Neutrophil (primary cell): ENCODE data around the gene SNX30.

Experiments
- H3K27ac ChIP-seq: fragments of 200-600 bp; sonication (generic); 2 replicates; pipeline ENCODE4 v1.5.1; 2016; ENCODE audit warnings: mild to moderate bottlenecking, moderate library complexity
- H3K27me3 ChIP-seq: fragments of 200-600 bp; sonication (generic); 2 replicates; pipeline ENCODE4 v1.6.0; 2016; ENCODE audit warnings: mild to moderate bottlenecking
- H3K36me3 ChIP-seq: fragments of 200-600 bp; sonication (generic); 2 replicates; pipeline ENCODE4 v1.5.1; 2017
- H3K4me1 ChIP-seq, 2 experiments: fragments of 200-600 bp in 1 of 2; sonication (generic) in 1 of 2; 1 replicate in 1 of 2; 2 replicates in 1 of 2; pipeline versions ENCODE4 v1.5.1 to v1.6.1; 2013 to 2016; ENCODE audit warnings: low read depth in 1 of 2, low read length in 1 of 2, mild to moderate bottlenecking in 1 of 2, moderate library complexity in 1 of 2; ENCODE audit not compliant: control insufficient read depth in 1 of 2, insufficient read depth in 1 of 2
- H3K4me3 ChIP-seq, 2 experiments: fragments of 200-600 bp in 1 of 2; sonication (generic) in 1 of 2; 1 replicate in 1 of 2; 2 replicates in 1 of 2; pipeline ENCODE4 v1.5.1; 2013 to 2016; ENCODE audit warnings: low read depth in 1 of 2, low read length in 1 of 2, mild to moderate bottlenecking in 1 of 2, moderate library complexity in 1 of 2
- H3K9me3 ChIP-seq: fragments of 200-600 bp; sonication (generic); 2 replicates; pipeline ENCODE4 v1.5.1; 2016
- TF ChIP-seq, protein P1 (sequence below): fragments of 200-600 bp; sonication (generic); IDR thresholded peaks from 2 replicates; pipeline ENCODE4 v1.5.1; 2016; ENCODE audit warnings: antibody characterized with exemption

Gene SNX30

DNA sequence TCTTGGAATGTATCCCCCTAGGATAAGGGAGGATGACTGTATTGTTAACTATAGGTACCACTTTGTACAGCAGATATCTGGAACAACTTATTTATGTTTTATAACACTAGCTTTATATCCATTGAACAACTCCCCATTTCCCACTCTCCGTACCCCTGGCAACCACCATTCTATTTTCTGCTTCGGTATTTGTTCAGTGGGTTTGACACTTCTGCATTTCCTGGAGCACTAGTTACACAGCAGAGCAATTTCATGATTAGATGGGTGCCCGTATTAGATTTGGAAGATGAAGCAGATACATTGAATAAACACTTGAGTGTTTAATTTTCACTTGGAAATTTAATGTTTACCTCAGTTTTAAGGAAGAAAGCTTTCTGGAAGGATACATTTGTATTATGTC is 72.7 kb downstream of the SNX30 start:
- Histone ChIP-seq H3K36me3 (peaks cover 12% of the 10 kb centered on the region), H3K27ac (no peak overlapping the region), H3K9me3 (no peaks in the 10 kb centered on the region), H3K4me3 (no peak overlapping the region), H3K4me1 (no peaks in the 10 kb centered on the region), H3K27me3 (no peaks in the 10 kb centered on the region)
- TF ChIP-seq, protein P1, sequence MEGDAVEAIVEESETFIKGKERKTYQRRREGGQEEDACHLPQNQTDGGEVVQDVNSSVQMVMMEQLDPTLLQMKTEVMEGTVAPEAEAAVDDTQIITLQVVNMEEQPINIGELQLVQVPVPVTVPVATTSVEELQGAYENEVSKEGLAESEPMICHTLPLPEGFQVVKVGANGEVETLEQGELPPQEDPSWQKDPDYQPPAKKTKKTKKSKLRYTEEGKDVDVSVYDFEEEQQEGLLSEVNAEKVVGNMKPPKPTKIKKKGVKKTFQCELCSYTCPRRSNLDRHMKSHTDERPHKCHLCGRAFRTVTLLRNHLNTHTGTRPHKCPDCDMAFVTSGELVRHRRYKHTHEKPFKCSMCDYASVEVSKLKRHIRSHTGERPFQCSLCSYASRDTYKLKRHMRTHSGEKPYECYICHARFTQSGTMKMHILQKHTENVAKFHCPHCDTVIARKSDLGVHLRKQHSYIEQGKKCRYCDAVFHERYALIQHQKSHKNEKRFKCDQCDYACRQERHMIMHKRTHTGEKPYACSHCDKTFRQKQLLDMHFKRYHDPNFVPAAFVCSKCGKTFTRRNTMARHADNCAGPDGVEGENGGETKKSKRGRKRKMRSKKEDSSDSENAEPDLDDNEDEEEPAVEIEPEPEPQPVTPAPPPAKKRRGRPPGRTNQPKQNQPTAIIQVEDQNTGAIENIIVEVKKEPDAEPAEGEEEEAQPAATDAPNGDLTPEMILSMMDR, result no peak

DNA sequence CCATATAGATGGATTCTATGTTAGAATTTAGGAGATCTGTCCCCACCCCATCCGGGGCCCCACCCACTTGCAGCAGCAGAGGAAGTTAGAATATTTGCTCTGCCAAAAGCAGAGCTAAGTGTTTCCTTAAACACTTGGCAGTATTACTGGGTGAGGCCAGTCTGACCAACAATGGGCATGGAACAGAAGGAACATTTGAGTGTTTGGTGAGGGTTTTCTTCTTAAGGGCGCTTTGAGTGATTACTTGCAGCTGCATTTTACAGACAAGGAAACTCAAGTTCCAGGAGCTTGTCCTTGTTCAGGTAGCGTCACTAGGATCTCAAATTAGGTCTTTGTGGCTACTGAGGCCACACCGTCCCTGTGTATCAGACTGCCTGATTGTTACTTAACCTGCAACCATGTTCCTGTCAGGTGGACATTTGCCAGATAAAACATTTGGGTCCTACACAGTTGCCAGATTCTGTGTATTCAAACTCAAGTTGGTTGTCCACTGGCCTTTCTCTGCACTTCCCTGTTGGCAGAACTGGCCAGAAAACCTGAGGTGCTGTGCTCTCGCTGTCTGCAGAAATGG is 80.8 kb downstream of the SNX30 start:
- Histone ChIP-seq H3K27me3 (no peaks in the 10 kb centered on the region), H3K4me3 (no peak overlapping the region), H3K36me3 (peaks cover 5% of the 10 kb centered on the region), H3K9me3 (no peaks in the 10 kb centered on the region), H3K27ac (peak overlapping the region; percentile 42), H3K4me1 (peaks cover 0 to 8% of the 10 kb centered on the region in 2 experiments)
- TF ChIP-seq, protein P1, result no peak

DNA sequence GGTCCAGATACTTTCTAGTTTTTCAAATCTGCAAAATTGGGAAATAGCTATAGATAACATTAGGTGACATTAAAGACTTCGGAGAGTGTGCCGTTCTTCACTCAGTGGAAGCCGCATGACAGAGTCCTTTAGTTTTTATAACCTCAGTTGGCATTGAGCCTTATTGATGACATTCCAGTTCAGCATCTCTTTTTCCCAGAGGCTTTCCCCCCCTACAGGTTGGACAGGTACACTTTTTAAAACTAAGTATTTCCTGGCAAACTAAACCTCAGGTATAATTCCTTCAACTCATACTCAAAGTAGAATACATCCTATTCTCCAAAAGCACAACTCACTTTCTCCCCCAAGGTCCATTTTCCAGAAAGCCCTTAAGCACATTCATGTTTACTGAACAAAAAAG is 81.4 kb downstream of the SNX30 start:
- Histone ChIP-seq H3K27ac (no peak overlapping the region), H3K4me1 (peaks cover 0 to 8% of the 10 kb centered on the region in 2 experiments), H3K36me3 (peaks cover 11% of the 10 kb centered on the region), H3K4me3 (no peak overlapping the region), H3K27me3 (no peaks in the 10 kb centered on the region), H3K9me3 (no peaks in the 10 kb centered on the region)
- TF ChIP-seq, protein P1, result no peak

DNA sequence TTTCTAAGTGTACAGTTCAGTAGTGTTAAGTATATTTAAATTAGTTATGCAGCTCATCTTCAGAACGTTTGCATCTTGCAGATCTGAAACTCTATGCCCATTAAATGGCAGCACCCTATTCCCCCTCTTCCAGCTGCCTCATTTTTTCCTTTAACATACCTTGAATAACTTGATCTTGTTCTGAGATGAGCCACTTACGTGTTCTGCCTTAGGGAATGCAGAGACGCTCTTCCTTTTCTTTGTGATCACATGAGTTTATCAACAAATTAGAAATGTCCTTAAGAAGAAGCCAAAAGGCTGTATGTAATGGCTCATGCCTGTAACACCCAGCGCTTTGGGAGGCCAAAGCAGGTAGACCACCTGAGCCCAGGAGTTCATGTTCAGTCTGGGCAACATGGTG is 82.5 kb downstream of the SNX30 start:
- H3K27me3 ChIP-seq, result no peaks in the 10 kb centered on the region
- peaks cover 15% of the 10 kb centered on the region for H3K36me3 ChIP-seq
- no peak overlapping the region for H3K27ac ChIP-seq
- no peak overlapping the region for H3K4me3 ChIP-seq
- H3K4me1 ChIP-seq, result peaks cover 0 to 8% of the 10 kb centered on the region in 2 experiments
- H3K9me3 ChIP-seq, result no peaks in the 10 kb centered on the region
- TF ChIP-seq, protein P1, result no peak

DNA sequence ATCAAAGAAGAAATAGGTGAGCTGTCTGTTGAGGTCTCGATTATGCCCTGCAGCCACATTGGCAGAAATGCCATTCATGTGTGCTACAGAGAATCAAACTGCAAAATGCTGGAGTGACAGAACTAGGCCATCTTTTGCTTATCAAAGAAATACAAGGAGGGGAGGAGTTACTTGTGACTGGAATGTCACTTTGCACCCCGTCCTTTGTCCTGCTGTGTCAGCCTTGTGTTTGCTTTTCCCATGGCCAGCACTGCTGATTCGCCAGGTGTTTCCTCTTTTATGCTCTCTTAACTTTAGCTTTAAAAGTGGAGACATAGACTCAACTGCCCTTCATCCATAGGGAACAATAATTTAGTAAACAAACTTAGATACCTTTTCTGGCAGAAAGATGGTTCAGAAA is 85.8 kb downstream of the SNX30 start:
- no peak overlapping the region for H3K4me3 ChIP-seq
- peaks cover 33% of the 10 kb centered on the region for H3K36me3 ChIP-seq
- H3K27ac ChIP-seq, result no peak overlapping the region
- TF ChIP-seq, protein P1, result no peak
- no peaks in the 10 kb centered on the region for H3K9me3 ChIP-seq
- peaks cover 0 to 4% of the 10 kb centered on the region in 2 experiments for H3K4me1 ChIP-seq
- no peaks in the 10 kb centered on the region for H3K27me3 ChIP-seq

DNA sequence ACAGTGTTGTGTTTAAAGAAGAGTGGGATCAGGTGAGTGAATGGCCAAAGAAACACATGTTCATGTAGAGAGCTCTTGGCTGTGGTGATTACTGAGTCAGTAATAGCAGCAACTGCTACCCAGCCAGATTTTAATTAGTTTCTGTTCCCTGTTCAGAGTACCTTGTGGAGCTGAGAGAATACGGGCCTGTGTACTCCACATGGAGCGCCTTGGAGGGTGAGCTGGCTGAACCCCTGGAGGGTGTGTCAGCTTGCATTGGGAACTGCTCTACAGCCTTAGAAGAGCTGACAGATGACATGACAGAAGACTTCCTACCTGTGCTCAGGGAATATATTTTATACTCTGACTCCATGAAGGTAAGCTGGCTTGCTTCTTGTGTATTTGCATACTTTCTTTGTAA is 87.8 kb downstream of the SNX30 start:
- H3K27me3 ChIP-seq, result no peaks in the 10 kb centered on the region
- H3K27ac ChIP-seq, result no peak overlapping the region
- no peak overlapping the region for H3K4me3 ChIP-seq
- no peaks in the 10 kb centered on the region for H3K4me1 ChIP-seq
- no peaks in the 10 kb centered on the region for H3K9me3 ChIP-seq
- TF ChIP-seq, protein P1, result no peak
- peaks cover 33% of the 10 kb centered on the region for H3K36me3 ChIP-seq
